ENCODE measurements around the gene RCAN3.
"Not testable (repeated sequence)": the region's sequence is repeated elsewhere in the genome, so short reads cannot be mapped to it uniquely, and the experiment has no call there.

RCAN3 gene

GRCh38 chr1:24516506-24516905 is 13.9 kb downstream of the RCAN3 start:
- TF ChIP-seq ESRRG (CRISPR knock-in tag; IDR thresholded peaks at IDR 0.05) (no peak), PATZ1 (CRISPR knock-in tag; IDR thresholded peaks at IDR 0.05; ENCODE audit: borderline replicate concordance) (no peak), CREB5 (CRISPR knock-in tag; IDR thresholded peaks at IDR 0.05; ENCODE audit: low read depth) (no peak), ZNF70 (CRISPR knock-in tag; IDR thresholded peaks at IDR 0.05) (no peak), TSHZ2 (CRISPR knock-in tag; IDR thresholded peaks at IDR 0.05) (no peak), POU6F1 (CRISPR knock-in tag; IDR thresholded peaks at IDR 0.05; ENCODE audit: borderline replicate concordance, low read depth) (no peak), ZNF565 (CRISPR knock-in tag; conservative IDR thresholded peaks at IDR 0.05; ENCODE audit: low read depth) (no peak), GLIS3 (CRISPR knock-in tag; IDR thresholded peaks at IDR 0.05) (no peak)
- no peak for ATAC-seq

GRCh38 chr1:24517898-24518297 is 15.3 kb downstream of the RCAN3 start:
- TF ChIP-seq GLIS3 (CRISPR knock-in tag; IDR thresholded peaks at IDR 0.05) (no peak), CREB5 (CRISPR knock-in tag; IDR thresholded peaks at IDR 0.05; ENCODE audit: low read depth) (no peak), ARNTL (CRISPR knock-in tag; IDR thresholded peaks at IDR 0.05; ENCODE audit: borderline replicate concordance, low read depth) (no peak), TCF4 (CRISPR knock-in tag; IDR thresholded peaks at IDR 0.05; ENCODE audit: borderline replicate concordance) (no peak), OSR1 (CRISPR knock-in tag; IDR thresholded peaks at IDR 0.05) (no peak), ZNF70 (CRISPR knock-in tag; IDR thresholded peaks at IDR 0.05) (no peak)
- no peak for ATAC-seq

- ATAC-seq, result not testable (repeated sequence)
Observed at GRCh38 chr1:24520282-24520681, 17.6 kb downstream of the RCAN3 start.

GRCh38 chr1:24525606-24526005 is 23.0 kb downstream of the RCAN3 start:
- no peak for ATAC-seq
- TF ChIP-seq ARNTL (CRISPR knock-in tag; IDR thresholded peaks at IDR 0.05; ENCODE audit: borderline replicate concordance, low read depth), result no peak
- TF ChIP-seq TCF4 (CRISPR knock-in tag; IDR thresholded peaks at IDR 0.05; ENCODE audit: borderline replicate concordance), result no peak
- TF ChIP-seq GLIS3 (CRISPR knock-in tag; IDR thresholded peaks at IDR 0.05), result no peak
- TF ChIP-seq ZNF565 (CRISPR knock-in tag; conservative IDR thresholded peaks at IDR 0.05; ENCODE audit: low read depth), result no peak
- TF ChIP-seq TOX (CRISPR knock-in tag; IDR thresholded peaks at IDR 0.05; ENCODE audit: borderline replicate concordance), result no peak
- no peak for TF ChIP-seq TSHZ2 (CRISPR knock-in tag; IDR thresholded peaks at IDR 0.05)
- TF ChIP-seq ISL1 (CRISPR knock-in tag; IDR thresholded peaks at IDR 0.05), result no peak
- TF ChIP-seq PATZ1 (CRISPR knock-in tag; IDR thresholded peaks at IDR 0.05; ENCODE audit: borderline replicate concordance), result no peak
- no peak for TF ChIP-seq ZC3H10 (CRISPR knock-in tag; IDR thresholded peaks at IDR 0.05)
- TF ChIP-seq PPARA (CRISPR knock-in tag; IDR thresholded peaks at IDR 0.05; ENCODE audit: borderline replicate concordance), result no peak
- no peak for TF ChIP-seq POU6F1 (CRISPR knock-in tag; IDR thresholded peaks at IDR 0.05; ENCODE audit: borderline replicate concordance, low read depth)
